ENCODE results near the gene UFSP2.

UFSP2 gene

GRCh38 chr4:185465707-185466106 lies 39.9 kb upstream of the UFSP2 start:
- Histone ChIP-seq H3K9ac (ENCODE audit: low read length) (no peak overlapping the region), H3K27ac (ENCODE audit: low read depth, low read length) (no peak overlapping the region), H3K4me3 (ENCODE audit: low read depth, low read length) (no peak overlapping the region), H3K9me3 (ENCODE audit: control insufficient read depth, insufficient read depth, low read depth, low read length) (no peaks in the 10 kb centered on the region), H3K36me3 (ENCODE audit: control insufficient read depth, insufficient read depth, low read length) (no peaks in the 10 kb centered on the region), H3K4me1 (ENCODE audit: control insufficient read depth, insufficient read depth, low read length) (peaks cover 12% of the 10 kb centered on the region; the same call in 1 of the 2 replicates), H3K27me3 (ENCODE audit: control insufficient read depth, insufficient read depth, low read length) (peaks cover 35% of the 10 kb centered on the region)

- H3K9me3 ChIP-seq (ENCODE audit: control insufficient read depth, insufficient read depth, low read depth, low read length) = no peaks in the 10 kb centered on the region
- no peaks in the 10 kb centered on the region for H3K36me3 ChIP-seq (ENCODE audit: control insufficient read depth, insufficient read depth, low read length)
- peaks cover 27% of the 10 kb centered on the region for H3K27me3 ChIP-seq (ENCODE audit: control insufficient read depth, insufficient read depth, low read length)
- H3K27ac ChIP-seq (ENCODE audit: low read depth, low read length) = no peak overlapping the region
- peaks cover 8% of the 10 kb centered on the region; the same call in 1 of the 2 replicates for H3K4me1 ChIP-seq (ENCODE audit: control insufficient read depth, insufficient read depth, low read length)
- no peak overlapping the region for H3K9ac ChIP-seq (ENCODE audit: low read length)
- H3K4me3 ChIP-seq (ENCODE audit: low read depth, low read length) = no peak overlapping the region
Observed at GRCh38 chr4:185464887-185465286, 39.1 kb upstream of the UFSP2 start.

GRCh38 chr4:185464183-185464582 lies 38.4 kb upstream of the UFSP2 start:
- Histone ChIP-seq H3K9ac (ENCODE audit: low read length) (no peak overlapping the region), H3K27me3 (ENCODE audit: control insufficient read depth, insufficient read depth, low read length) (peaks cover 20% of the 10 kb centered on the region; the same call in 1 of the 2 replicates), H3K27ac (ENCODE audit: low read depth, low read length) (no peak overlapping the region), H3K4me1 (ENCODE audit: control insufficient read depth, insufficient read depth, low read length) (peaks cover 8% of the 10 kb centered on the region; the same call in 1 of the 2 replicates), H3K4me3 (ENCODE audit: low read depth, low read length) (no peak overlapping the region), H3K36me3 (ENCODE audit: control insufficient read depth, insufficient read depth, low read length) (no peaks in the 10 kb centered on the region), H3K9me3 (ENCODE audit: control insufficient read depth, insufficient read depth, low read depth, low read length) (no peaks in the 10 kb centered on the region)

- H3K9ac ChIP-seq (ENCODE audit: low read length) = no peak overlapping the region
Observed at GRCh38 chr4:185463541-185463940, 37.8 kb upstream of the UFSP2 start.

GRCh38 chr4:185461565-185461964 lies 35.8 kb upstream of the UFSP2 start:
- no peaks in the 10 kb centered on the region for H3K36me3 ChIP-seq (ENCODE audit: control insufficient read depth, insufficient read depth, low read length)
- no peak overlapping the region for H3K9ac ChIP-seq (ENCODE audit: low read length)
- H3K9me3 ChIP-seq (ENCODE audit: control insufficient read depth, insufficient read depth, low read depth, low read length) = no peaks in the 10 kb centered on the region
- no peak overlapping the region for H3K27ac ChIP-seq (ENCODE audit: low read depth, low read length)
- peaks cover 17% of the 10 kb centered on the region; the same call in 1 of the 2 replicates for H3K4me1 ChIP-seq (ENCODE audit: control insufficient read depth, insufficient read depth, low read length)
- no peaks in the 10 kb centered on the region; the same call in 1 of the 2 replicates for H3K27me3 ChIP-seq (ENCODE audit: control insufficient read depth, insufficient read depth, low read length)
- no peak overlapping the region for H3K4me3 ChIP-seq (ENCODE audit: low read depth, low read length)

More at GRCh38 chr4:185463541-185463940, 37.8 kb upstream of the UFSP2 start:
- H3K27me3 ChIP-seq (ENCODE audit: control insufficient read depth, insufficient read depth, low read length) = peaks cover 13% of the 10 kb centered on the region; the same call in 1 of the 2 replicates
- no peaks in the 10 kb centered on the region for H3K36me3 ChIP-seq (ENCODE audit: control insufficient read depth, insufficient read depth, low read length)
- H3K27ac ChIP-seq (ENCODE audit: low read depth, low read length) = no peak overlapping the region
- H3K4me3 ChIP-seq (ENCODE audit: low read depth, low read length) = no peak overlapping the region
- peaks cover 8% of the 10 kb centered on the region; the same call in 1 of the 2 replicates for H3K4me1 ChIP-seq (ENCODE audit: control insufficient read depth, insufficient read depth, low read length)
- no peaks in the 10 kb centered on the region for H3K9me3 ChIP-seq (ENCODE audit: control insufficient read depth, insufficient read depth, low read depth, low read length)

- no peaks in the 10 kb centered on the region for H3K9me3 ChIP-seq (ENCODE audit: control insufficient read depth, insufficient read depth, low read depth, low read length)
- no peaks in the 10 kb centered on the region for H3K36me3 ChIP-seq (ENCODE audit: control insufficient read depth, insufficient read depth, low read length)
- no peaks in the 10 kb centered on the region for H3K27me3 ChIP-seq (ENCODE audit: control insufficient read depth, insufficient read depth, low read length)
- no peak overlapping the region for H3K9ac ChIP-seq (ENCODE audit: low read length)
- no peak overlapping the region for H3K4me3 ChIP-seq (ENCODE audit: low read depth, low read length)
- peaks cover 8% of the 10 kb centered on the region; the same call in 1 of the 2 replicates for H3K4me1 ChIP-seq (ENCODE audit: control insufficient read depth, insufficient read depth, low read length)
- H3K27ac ChIP-seq (ENCODE audit: low read depth, low read length) = no peak overlapping the region
Observed at GRCh38 chr4:185457136-185457535, 31.4 kb upstream of the UFSP2 start.

GRCh38 chr4:185456131-185456530 lies 30.4 kb upstream of the UFSP2 start:
- Histone ChIP-seq H3K9ac (ENCODE audit: low read length) (no peak overlapping the region), H3K27me3 (ENCODE audit: control insufficient read depth, insufficient read depth, low read length) (no peaks in the 10 kb centered on the region), H3K4me3 (ENCODE audit: low read depth, low read length) (no peak overlapping the region), H3K36me3 (ENCODE audit: control insufficient read depth, insufficient read depth, low read length) (no peaks in the 10 kb centered on the region), H3K27ac (ENCODE audit: low read depth, low read length) (no peak overlapping the region), H3K9me3 (ENCODE audit: control insufficient read depth, insufficient read depth, low read depth, low read length) (no peaks in the 10 kb centered on the region), H3K4me1 (ENCODE audit: control insufficient read depth, insufficient read depth, low read length) (peaks cover 8% of the 10 kb centered on the region; the same call in 1 of the 2 replicates)

- Histone ChIP-seq H3K27ac (ENCODE audit: low read depth, low read length) (no peak overlapping the region), H3K9ac (ENCODE audit: low read length) (no peak overlapping the region), H3K9me3 (ENCODE audit: control insufficient read depth, insufficient read depth, low read depth, low read length) (no peaks in the 10 kb centered on the region), H3K4me3 (ENCODE audit: low read depth, low read length) (no peak overlapping the region), H3K27me3 (ENCODE audit: control insufficient read depth, insufficient read depth, low read length) (no peaks in the 10 kb centered on the region), H3K4me1 (ENCODE audit: control insufficient read depth, insufficient read depth, low read length) (no peaks in the 10 kb centered on the region), H3K36me3 (ENCODE audit: control insufficient read depth, insufficient read depth, low read length) (no peaks in the 10 kb centered on the region)
Observed at GRCh38 chr4:185445209-185445608, 19.4 kb upstream of the UFSP2 start.

- Histone ChIP-seq H3K4me1 (ENCODE audit: control insufficient read depth, insufficient read depth, low read length) (no peaks in the 10 kb centered on the region), H3K27ac (ENCODE audit: low read depth, low read length) (no peak overlapping the region), H3K27me3 (ENCODE audit: control insufficient read depth, insufficient read depth, low read length) (no peaks in the 10 kb centered on the region), H3K4me3 (ENCODE audit: low read depth, low read length) (no peak overlapping the region), H3K9me3 (ENCODE audit: control insufficient read depth, insufficient read depth, low read depth, low read length) (no peaks in the 10 kb centered on the region), H3K9ac (ENCODE audit: low read length) (no peak overlapping the region), H3K36me3 (ENCODE audit: control insufficient read depth, insufficient read depth, low read length) (no peaks in the 10 kb centered on the region)
Observed at GRCh38 chr4:185441479-185441878, 15.7 kb upstream of the UFSP2 start.

GRCh38 chr4:185437809-185438208 lies 12.0 kb upstream of the UFSP2 start:
- H3K36me3 ChIP-seq (ENCODE audit: control insufficient read depth, insufficient read depth, low read length) = no peaks in the 10 kb centered on the region

GRCh38 chr4:185435466-185435865 lies 9.7 kb upstream of the UFSP2 start:
- no peak overlapping the region for H3K4me3 ChIP-seq (ENCODE audit: low read depth, low read length)
- H3K36me3 ChIP-seq (ENCODE audit: control insufficient read depth, insufficient read depth, low read length) = no peaks in the 10 kb centered on the region
- no peaks in the 10 kb centered on the region for H3K4me1 ChIP-seq (ENCODE audit: control insufficient read depth, insufficient read depth, low read length)
- H3K9ac ChIP-seq (ENCODE audit: low read length) = no peak overlapping the region
- no peak overlapping the region for H3K27ac ChIP-seq (ENCODE audit: low read depth, low read length)
- no peaks in the 10 kb centered on the region for H3K27me3 ChIP-seq (ENCODE audit: control insufficient read depth, insufficient read depth, low read length)
- no peaks in the 10 kb centered on the region for H3K9me3 ChIP-seq (ENCODE audit: control insufficient read depth, insufficient read depth, low read depth, low read length)

More at GRCh38 chr4:185437809-185438208, 12.0 kb upstream of the UFSP2 start:
- Histone ChIP-seq H3K4me1 (ENCODE audit: control insufficient read depth, insufficient read depth, low read length) (no peaks in the 10 kb centered on the region), H3K27me3 (ENCODE audit: control insufficient read depth, insufficient read depth, low read length) (no peaks in the 10 kb centered on the region), H3K9me3 (ENCODE audit: control insufficient read depth, insufficient read depth, low read depth, low read length) (no peaks in the 10 kb centered on the region), H3K9ac (ENCODE audit: low read length) (no peak overlapping the region), H3K27ac (ENCODE audit: low read depth, low read length) (no peak overlapping the region), H3K4me3 (ENCODE audit: low read depth, low read length) (no peak overlapping the region)
